GM18951 (cell line): Measurements from ENCODE around the gene GPR157.
"Not testable (repeated sequence)": the region's sequence is repeated elsewhere in the genome, so short reads cannot be mapped to it uniquely, and the experiment has no call there.

Experiments used
- POLR2A ChIP-seq: IDR thresholded peaks from 4 replicates; pipeline ENCODE4 v1.6.1; 2011; ENCODE audit warnings: mild to moderate bottlenecking; ENCODE audit not compliant: insufficient read length, insufficient read depth; ENCODE audit errors: extremely low read depth
- in situ Hi-C: fragments of 300-500 bp; cut with MboI; formaldehyde crosslinking; loops from one replicate; pipeline ENCODE4 v1.12.0; 2022; ENCODE audit warnings: low sequenced_read_pairs, mixed read lengths, inconsistent platforms; ENCODE audit not compliant: unreplicated experiment

The GPR157 gene

DNA sequence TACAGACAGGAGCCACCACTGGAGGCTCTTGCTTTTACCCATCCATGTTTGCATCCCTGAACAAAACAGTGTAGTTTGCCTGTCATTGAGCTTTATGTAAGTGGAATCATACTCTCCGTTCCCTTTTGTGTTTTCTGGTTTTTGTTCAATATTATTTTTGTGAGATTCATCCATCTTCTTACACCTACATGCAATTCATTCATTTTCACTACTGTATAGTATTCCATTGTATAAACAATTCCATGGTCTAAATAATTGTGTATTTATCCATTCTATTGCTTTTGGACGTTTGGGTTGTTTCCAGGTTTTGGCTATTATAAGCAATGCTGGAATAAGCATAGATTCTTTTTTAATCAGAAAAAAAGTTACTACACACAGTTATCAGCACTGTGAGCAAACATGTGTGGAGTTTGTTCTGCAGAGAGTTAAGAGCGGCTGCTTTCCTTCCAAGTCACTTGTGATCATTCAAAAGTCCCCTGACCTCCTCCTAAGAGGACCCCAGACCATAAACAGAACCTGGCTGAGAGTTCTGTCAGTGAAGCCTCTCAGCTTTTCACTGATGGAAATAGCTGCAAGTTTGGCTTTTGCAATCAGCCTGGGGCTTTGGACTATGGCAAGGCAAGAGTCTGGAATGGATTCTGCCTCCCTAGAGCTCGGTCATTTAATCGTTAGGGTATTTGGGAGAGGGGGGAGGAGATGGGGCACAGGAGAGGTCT is 5.1 kb upstream of the GPR157 start:
- in situ Hi-C loops, result no loop called here
- TF ChIP-seq POLR2A, result no peak

GRCh38 chr1:9129266-9130041 is 552 bp upstream of the GPR157 start:
- in situ Hi-C loops, result no loop called here
- no peak for TF ChIP-seq POLR2A

GRCh38 chr1:9128166-9128519 is 759 bp downstream of the GPR157 start:
- no peak for TF ChIP-seq POLR2A
- in situ Hi-C loops, result no loop called here

GRCh38 chr1:9127395-9128165 is 1.3 kb downstream of the GPR157 start:
- in situ Hi-C loops, result no loop called here
- no peak for TF ChIP-seq POLR2A

DNA sequence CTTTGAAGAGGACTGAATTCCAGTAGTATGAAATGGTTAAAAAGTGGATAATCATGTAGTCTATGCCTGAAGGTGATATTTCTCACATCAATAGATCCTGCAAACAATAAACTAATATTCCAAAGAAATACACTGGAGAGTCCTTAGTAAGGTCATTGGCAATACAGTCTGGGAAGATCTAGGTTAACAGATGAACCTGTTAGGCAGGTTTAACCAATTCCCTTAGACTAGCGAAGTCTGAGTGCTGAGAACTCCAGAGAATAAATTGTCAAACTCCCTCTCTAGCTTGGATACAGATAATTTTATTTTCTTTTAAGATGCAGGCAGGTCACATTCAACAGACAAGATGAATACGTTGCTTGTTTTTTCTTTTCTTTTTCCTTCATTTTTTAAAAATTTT is 2.4 kb downstream of the GPR157 start:
- in situ Hi-C loops, result no loop called here
- no peak for TF ChIP-seq POLR2A

- in situ Hi-C loops, result not testable (repeated sequence)
These were observed 3.1 kb downstream of the GPR157 start for GRCh38 chr1:9125847-9126246.

GRCh38 chr1:9125325-9125724 is 3.6 kb downstream of the GPR157 start:
- in situ Hi-C loops, result no loop called here

DNA sequence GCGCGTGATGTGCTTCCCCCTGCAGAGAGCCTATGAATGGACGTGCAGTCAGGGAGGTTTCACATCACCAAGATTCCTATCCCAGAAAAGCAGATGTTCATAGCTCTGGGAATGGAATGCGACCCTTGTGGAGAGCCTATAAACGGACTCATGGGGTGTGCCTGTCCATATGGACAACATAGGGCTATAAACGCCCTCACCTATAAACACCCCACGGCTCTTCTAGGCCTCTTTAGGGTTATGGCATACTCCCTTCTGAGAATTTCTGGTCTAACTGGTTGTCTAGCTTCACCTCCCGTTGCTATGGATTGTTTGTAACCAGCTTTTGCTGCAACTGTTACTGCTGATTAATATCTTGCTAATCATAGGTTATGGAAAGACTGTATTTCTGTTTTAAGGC is 4.5 kb downstream of the GPR157 start:
- in situ Hi-C loops, result not testable (repeated sequence)

More at GRCh38 chr1:9125325-9125724, 3.6 kb downstream of the GPR157 start:
- TF ChIP-seq POLR2A, result no peak

DNA sequence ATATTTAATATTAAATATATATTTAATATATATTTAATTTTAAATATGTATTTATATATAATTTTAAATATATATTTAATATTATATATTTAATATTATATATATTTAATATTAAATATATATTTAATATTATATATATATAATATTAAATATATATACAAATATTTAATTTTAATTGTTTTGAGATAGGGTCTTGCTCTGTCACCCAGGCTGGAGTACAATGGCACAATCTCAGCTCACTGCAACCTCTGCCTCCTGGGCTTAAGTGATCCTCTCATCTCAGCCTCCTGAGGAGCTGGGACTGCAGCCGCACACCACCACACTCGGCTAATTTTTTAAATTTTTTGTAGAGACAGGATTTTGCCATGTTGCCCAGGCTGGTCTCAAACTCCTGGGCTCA is 5.2 kb downstream of the GPR157 start:
- in situ Hi-C loops, result not testable (repeated sequence)

DNA sequence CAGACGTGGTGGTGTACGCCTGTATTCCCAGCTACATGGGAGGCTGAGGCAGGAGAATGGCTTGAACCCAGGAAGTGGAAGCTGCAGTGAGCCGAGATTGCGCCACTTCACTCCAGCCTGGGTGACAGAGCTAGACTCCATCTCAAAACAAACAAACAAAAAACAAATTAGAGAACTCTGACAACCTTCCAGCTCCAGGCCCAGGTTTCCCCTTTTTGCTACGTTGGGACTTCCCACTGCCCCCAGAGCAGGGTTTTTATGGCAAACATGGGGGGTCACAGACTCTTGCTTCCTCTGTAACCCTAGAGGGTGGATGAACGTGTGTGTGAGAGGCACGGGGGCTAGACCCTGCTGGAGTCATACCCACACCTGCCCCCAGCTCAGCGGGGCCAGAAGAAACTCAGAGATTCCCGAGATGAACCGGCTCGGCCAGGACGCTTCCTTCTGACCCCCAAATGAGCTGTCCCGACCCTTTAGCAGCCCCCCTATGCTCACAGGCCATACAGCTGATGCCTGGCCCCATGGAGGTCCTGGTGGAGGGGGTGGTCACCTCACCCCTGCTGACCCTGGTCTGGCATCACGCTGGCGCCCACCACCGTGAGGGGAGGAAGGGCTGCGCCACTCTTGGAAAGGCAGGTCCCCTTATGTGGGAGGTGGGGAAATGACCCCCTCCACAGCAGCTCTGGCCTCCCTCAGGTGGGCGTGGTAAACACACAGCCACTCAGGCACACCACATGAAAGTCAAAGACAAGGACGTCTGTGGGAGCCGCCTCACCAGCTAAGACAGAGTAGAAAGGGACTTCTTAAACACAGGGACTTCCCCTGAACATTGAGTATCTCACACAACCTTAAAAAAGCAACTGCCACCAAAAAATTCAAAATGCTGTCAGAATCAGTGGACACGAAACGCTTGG is 7.1 kb downstream of the GPR157 start:
- no peak for TF ChIP-seq POLR2A
- in situ Hi-C loops, result no loop called here

GRCh38 chr1:9120312-9120958 is 8.5 kb downstream of the GPR157 start:
- no peak for TF ChIP-seq POLR2A
- in situ Hi-C loops, result no loop called here

- in situ Hi-C loops, result no loop called here
These were observed 9.2 kb downstream of the GPR157 start for GRCh38 chr1:9119745-9120144.

More at GRCh38 chr1:9119745-9120144, 9.2 kb downstream of the GPR157 start:
- no peak for TF ChIP-seq POLR2A
